IMR-90 (cell line): ENCODE data around the gene SLC27A1. TPM values are rescaled to one million over a fixed set of nuclear protein-coding genes. Genes with fewer than 3 reads are reported as not detected.
A peak's percentile ranks its signal among the peaks of the same experiment; 100 is the strongest.

Experiments used
- ATAC-seq: fragments of 200-7000 bp; cut with Tn5 transposase; 2 replicates; pipeline ENCODE4 v1.9.1; 2020; ENCODE audit warnings: low read depth, mild to moderate bottlenecking, moderate library complexity
- BruUV-seq: library from RNA; stranded (reverse); fragments of 400-500 nt; replicated peaks from 2 replicates; lab custom pipeline; 2021; lab: Mats Ljungman, UMichigan
- CTCF ChIA-PET: fragments of 300-600 bp; formaldehyde crosslinking; extraction: SDS; loops from one replicate; lab custom pipeline; 2021; ENCODE audit warnings: antibody characterized with exemption; lab: Yijun Ruan, JAX
- POLR2A ChIA-PET: fragments of 300-600 bp; sonication (Branson Sonifier 250); formaldehyde crosslinking; loops from one replicate; lab custom pipeline; 2022; ENCODE audit warnings: antibody characterized with exemption; ENCODE audit not compliant: unreplicated experiment; lab: Charles Lee
- DNase-seq: peaks from one replicate; pipeline ENCODE4 v3.0.0; 2013
- H2AFZ ChIP-seq: replicated peaks from 2 replicates; pipeline ENCODE3; 2013; ENCODE audit warnings: low read length, mild to moderate bottlenecking; ENCODE audit not compliant: poor library complexity
- H2AK5ac ChIP-seq: 2 replicates; pipeline ENCODE4 v1.6.1; 2013; ENCODE audit warnings: low read depth, low read length, inconsistent platforms
- H2AK9ac ChIP-seq: replicated peaks from 2 replicates; pipeline ENCODE3; 2013; ENCODE audit warnings: mild to moderate bottlenecking, low read depth, low read length, moderate library complexity; ENCODE audit not compliant: poor library complexity
- H2BK120ac ChIP-seq: 2 replicates; pipeline ENCODE4 v1.6.1; 2013; ENCODE audit warnings: low read depth, low read length, inconsistent platforms
- H2BK15ac ChIP-seq: 3 replicates; pipeline ENCODE4 v1.6.1; 2013; ENCODE audit warnings: low read depth, low read length, inconsistent platforms
- H2BK20ac ChIP-seq: 2 replicates; pipeline ENCODE4 v1.6.1; 2013; ENCODE audit warnings: low read depth, mild to moderate bottlenecking, inconsistent platforms, low read length, moderate library complexity
- H2BK5ac ChIP-seq: 2 replicates; pipeline ENCODE4 v1.6.1; 2013; ENCODE audit warnings: mild to moderate bottlenecking, low read depth, low read length, inconsistent platforms; ENCODE audit not compliant: poor library complexity, severe bottlenecking
- H3K14ac ChIP-seq: replicated peaks from 2 replicates; pipeline ENCODE4 v1.6.1; 2013; ENCODE audit warnings: low read depth, low read length, inconsistent platforms
- H3K18ac ChIP-seq: 2 replicates; pipeline ENCODE4 v1.6.1; 2013; ENCODE audit warnings: low read depth, low read length, control low read depth
- H3K23ac ChIP-seq: 2 replicates; pipeline ENCODE4 v1.6.1; 2013; ENCODE audit warnings: low read depth, low read length, inconsistent platforms
- H3K27ac ChIP-seq: 2 replicates; pipeline ENCODE4 v1.5.1; 2013; ENCODE audit warnings: mild to moderate bottlenecking, control low read depth, low read length; ENCODE audit not compliant: insufficient read depth
- H3K27me3 ChIP-seq: 2 replicates; pipeline ENCODE4 v1.6.1; 2013; ENCODE audit warnings: low read length; ENCODE audit not compliant: control insufficient read depth, insufficient read depth
- H3K36me3 ChIP-seq: 2 replicates; pipeline ENCODE4 v1.6.1; 2013; ENCODE audit warnings: low read length, mixed read lengths; ENCODE audit not compliant: control insufficient read depth, insufficient read depth
- H3K4ac ChIP-seq: 2 replicates; pipeline ENCODE4 v1.6.1; 2013; ENCODE audit warnings: low read depth, low read length, inconsistent platforms
- H3K4me1 ChIP-seq: 2 replicates; pipeline ENCODE4 v1.6.1; 2013; ENCODE audit warnings: low read length, mixed read lengths; ENCODE audit not compliant: control insufficient read depth, insufficient read depth
- H3K4me2 ChIP-seq: 2 replicates; pipeline ENCODE4 v1.6.1; 2013; ENCODE audit warnings: low read depth, mild to moderate bottlenecking, control low read depth, low read length, moderate library complexity
- H3K4me3 ChIP-seq: 2 replicates; pipeline ENCODE4 v1.5.1; 2013; ENCODE audit warnings: low read depth, mild to moderate bottlenecking, control low read depth, low read length, moderate library complexity; ENCODE audit not compliant: insufficient read depth
- H3K56ac ChIP-seq: 2 replicates; pipeline ENCODE4 v1.6.1; 2013; ENCODE audit warnings: low read length, inconsistent platforms; ENCODE audit not compliant: insufficient read depth; ENCODE audit errors: extremely low read depth
- H3K79me1 ChIP-seq, 2 experiments: 2 replicates each; pipeline ENCODE4 v1.6.1; 2013; ENCODE audit warnings: low read length in 2 of 2, inconsistent platforms in 1 of 2, low read depth in 1 of 2
- H3K9ac ChIP-seq: 2 replicates; pipeline ENCODE4 v1.6.1; 2013; ENCODE audit warnings: low read depth, low read length, control low read depth
- H3K9me1 ChIP-seq: 2 replicates; pipeline ENCODE4 v1.6.1; 2013; ENCODE audit warnings: low read length, inconsistent platforms; ENCODE audit not compliant: insufficient read depth
- H3K9me3 ChIP-seq: 2 replicates; pipeline ENCODE4 v1.6.1; 2013; ENCODE audit warnings: low read length; ENCODE audit not compliant: control insufficient read depth, insufficient read depth
- H4K20me1 ChIP-seq: 2 replicates; pipeline ENCODE4 v1.6.1; 2013; ENCODE audit warnings: low read length, inconsistent platforms; ENCODE audit not compliant: insufficient read depth
- H4K5ac ChIP-seq: 2 replicates; pipeline ENCODE4 v1.6.1; 2013; ENCODE audit warnings: mild to moderate bottlenecking, low read depth, low read length, control low read depth
- H4K8ac ChIP-seq, 2 experiments: 2 replicates each; pipeline ENCODE4 v1.6.1; 2013; ENCODE audit warnings: low read depth in 2 of 2, low read length in 2 of 2, control low read depth in 1 of 2, inconsistent platforms in 1 of 2
- H4K91ac ChIP-seq: 2 replicates; pipeline ENCODE4 v1.6.1; 2013; ENCODE audit warnings: low read depth, low read length, inconsistent platforms; ENCODE audit not compliant: insufficient read depth
- FOS ChIP-seq: fragments of 150-350 bp; IDR thresholded peaks from 2 replicates; pipeline ENCODE4 v1.6.1; 2016; ENCODE audit warnings: low read depth, low read length
- MAZ ChIP-seq: IDR thresholded peaks from 2 replicates; pipeline ENCODE4 v1.6.1; 2012; ENCODE audit warnings: low read depth, mild to moderate bottlenecking, low read length, improper control_type of control experiment, moderate library complexity, borderline replicate concordance
- POLR2A ChIP-seq: IDR thresholded peaks from 2 replicates; pipeline ENCODE4 v1.6.1; 2012; ENCODE audit warnings: mild to moderate bottlenecking, low read depth, low read length
- RAD21 ChIP-seq: IDR thresholded peaks from 2 replicates; pipeline ENCODE4 v1.6.1; 2012; ENCODE audit warnings: low read length, improper control_type of control experiment
- SMC3 ChIP-seq: fragments of 150-350 bp; IDR thresholded peaks from 2 replicates; pipeline ENCODE4 v1.6.1; 2016; ENCODE audit warnings: low read depth, mild to moderate bottlenecking, antibody characterized with exemption, low read length, moderate library complexity
- WGBS, 2 experiments: methylation state at CpG; one replicate each; pipeline versions ENCODE4 v1.1.5 to v1.1.7; 2013; ENCODE audit warnings: missing lambda C conversion rate in 2 of 2; ENCODE audit not compliant: insufficient read length in 1 of 2; ENCODE audit errors: extremely low coverage in 2 of 2; 5-methylcytosine and 5-hydroxymethylcytosine counted together
- dilution Hi-C: fragments of 300-500 bp; cut with HindIII; formaldehyde crosslinking; loops from one replicate; pipeline ENCODE4 v1.14.3; 2018; ENCODE audit warnings: low sequenced_read_pairs; ENCODE audit not compliant: unreplicated experiment
- in situ Hi-C: fragments of 300-500 bp; cut with MboI; formaldehyde crosslinking; loops from 3 replicates; pipeline ENCODE4 v1.14.3; 2019; ENCODE audit warnings: low sequenced_read_pairs, inconsistent platforms, mixed read lengths
- intact Hi-C: fragments of 100-400 bp; cut with micrococcal nuclease; formaldehyde crosslinking; loops from 2 replicates; pipeline ENCODE4 v1.10.0; 2022
- polyA plus RNA-seq, 3 experiments: library from polyadenylated mRNA; depleted of rRNA; stranded (reverse); fragments of >200 nt; gene quantifications; 2 replicates each; pipeline ENCODE4 v1.2.3, GENCODE V29; 2012; ENCODE audit warnings: low replicate concordance in 1 of 3
- total RNA-seq: library from RNA; depleted of rRNA; stranded (reverse); fragments of >200 nt; gene quantifications from 2 replicates; pipeline ENCODE4 v1.2.3, GENCODE V29; 2012
- TF ChIP-seq, protein P1 (sequence below): conservative IDR thresholded peaks from 2 replicates; pipeline ENCODE4 v1.5.1; 2012; ENCODE audit warnings: mild to moderate bottlenecking, low read depth, low read length, improper control_type of control experiment

The SLC27A1 gene
- total and polyA plus RNA-seq, 2 of the 4 experiments (the other 2 are of a cell fraction) = 4.8 to 12.9 TPM

DNA sequence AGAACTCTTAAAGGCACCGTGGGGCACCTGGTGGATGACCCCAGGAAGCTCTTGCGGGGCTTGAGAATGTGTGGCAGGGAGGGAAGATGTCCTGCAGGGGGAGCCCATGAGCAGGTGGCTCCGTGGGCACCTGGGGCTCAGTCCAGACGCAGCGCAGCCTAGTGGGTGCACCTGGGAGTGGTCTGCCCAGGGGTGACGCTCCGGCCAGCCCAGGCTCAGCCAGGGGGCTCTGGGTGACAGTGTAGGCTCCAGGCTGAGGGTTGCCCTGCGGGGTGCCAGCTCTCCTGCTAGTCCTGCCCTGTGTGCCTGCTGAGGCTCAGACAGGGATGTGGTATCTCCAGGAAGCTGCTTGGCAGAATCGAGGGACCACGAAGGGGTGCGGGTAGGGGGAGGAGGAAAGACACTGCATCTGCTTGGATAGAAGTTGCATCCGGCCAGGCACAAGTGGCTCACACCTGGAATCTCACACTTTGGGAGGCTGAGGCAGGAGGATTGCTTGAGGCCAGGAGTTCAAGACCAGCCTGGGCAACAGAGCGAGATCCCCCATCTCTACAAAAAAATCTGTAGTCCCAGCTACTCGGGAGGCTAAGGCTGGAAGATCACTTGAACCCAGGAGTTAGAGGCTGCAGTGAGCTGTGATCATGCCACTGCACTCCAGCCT lies 26.1 kb downstream of the SLC27A1 start:
- Histone ChIP-seq H3K4ac (no peak overlapping the region), H3K14ac (no peak overlapping the region), H2BK15ac (no peak overlapping the region), H3K27ac (no peak overlapping the region), H2AK5ac (no peak overlapping the region), H2BK5ac (no peak overlapping the region), H4K91ac (no peak overlapping the region), H4K5ac (no peak overlapping the region), H2AFZ (peak overlapping the region; percentile 14), H3K4me3 (no peak overlapping the region), H2BK20ac (no peak overlapping the region), H4K8ac (no peak overlapping the region), H3K9ac (no peak overlapping the region), H4K20me1 (peaks cover 24% of the 10 kb centered on the region; the same call in 1 of the 2 replicates), H3K36me3 (peaks cover 19% of the 10 kb centered on the region), H3K4me2 (no peak overlapping the region), H3K9me1 (peaks cover 12% of the 10 kb centered on the region), H2BK120ac (no peak overlapping the region), H2AK9ac (peak overlapping the region; percentile 15), H3K18ac (no peak overlapping the region), H3K56ac (no peak overlapping the region), H3K79me1 (peaks cover 4 to 50% of the 10 kb centered on the region in 2 experiments; a peak in 2 of 4 replicates), H3K9me3 (no peaks in the 10 kb centered on the region), H3K23ac (no peak overlapping the region), H3K4me1 (peaks cover 9% of the 10 kb centered on the region), H3K27me3 (no peaks in the 10 kb centered on the region)
- TF ChIP-seq SMC3 (peak; percentile 71), MAZ (peak; percentile 50; the same call in 1 of the 2 replicates), RAD21 (peak; percentile 64), POLR2A (no peak), FOS (no peak)
- TF ChIP-seq, protein P1, sequence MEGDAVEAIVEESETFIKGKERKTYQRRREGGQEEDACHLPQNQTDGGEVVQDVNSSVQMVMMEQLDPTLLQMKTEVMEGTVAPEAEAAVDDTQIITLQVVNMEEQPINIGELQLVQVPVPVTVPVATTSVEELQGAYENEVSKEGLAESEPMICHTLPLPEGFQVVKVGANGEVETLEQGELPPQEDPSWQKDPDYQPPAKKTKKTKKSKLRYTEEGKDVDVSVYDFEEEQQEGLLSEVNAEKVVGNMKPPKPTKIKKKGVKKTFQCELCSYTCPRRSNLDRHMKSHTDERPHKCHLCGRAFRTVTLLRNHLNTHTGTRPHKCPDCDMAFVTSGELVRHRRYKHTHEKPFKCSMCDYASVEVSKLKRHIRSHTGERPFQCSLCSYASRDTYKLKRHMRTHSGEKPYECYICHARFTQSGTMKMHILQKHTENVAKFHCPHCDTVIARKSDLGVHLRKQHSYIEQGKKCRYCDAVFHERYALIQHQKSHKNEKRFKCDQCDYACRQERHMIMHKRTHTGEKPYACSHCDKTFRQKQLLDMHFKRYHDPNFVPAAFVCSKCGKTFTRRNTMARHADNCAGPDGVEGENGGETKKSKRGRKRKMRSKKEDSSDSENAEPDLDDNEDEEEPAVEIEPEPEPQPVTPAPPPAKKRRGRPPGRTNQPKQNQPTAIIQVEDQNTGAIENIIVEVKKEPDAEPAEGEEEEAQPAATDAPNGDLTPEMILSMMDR = peak; percentile 96
- in situ Hi-C loops = no loop called here
- CTCF ChIA-PET = interaction anchor here (0.6 to 1.5 kb wide), 10 partner anchors 9 to 270 kb away, joined by 3 to 4 read pairs (median 3); no protein-coding TSS in a partner anchor
- intact Hi-C loops = loop anchor here (10.0 kb wide), 1 partner anchor 268 kb away; no protein-coding TSS in a partner anchor
- POLR2A ChIA-PET = no interaction called here
- DNase-seq (peak; percentile 52), ATAC-seq (peak; percentile 83)
- WGBS, 2 experiments = 40% methylated on average over 1 of the region's 14 CpGs; no CpG with 5 or more reads in 1 of the 2 experiments
- no TSS peak for BruUV-seq
- dilution Hi-C loops = no loop called here
